HUES48 (cell line): ENCODE data around the gene SYNPO2.
"Not testable (repeated sequence)": the region's sequence is repeated elsewhere in the genome, so short reads cannot be mapped to it uniquely, and the experiment has no call there.

Experiments
- H3K27ac ChIP-seq: one replicate; pipeline ENCODE4 v1.7.0; 2013; ENCODE audit warnings: low read depth, low read length, inconsistent platforms
- H3K27me3 ChIP-seq: 2 replicates; pipeline ENCODE4 v1.6.1; 2013; ENCODE audit warnings: mild to moderate bottlenecking, low read length; ENCODE audit not compliant: control insufficient read depth, insufficient read depth
- H3K36me3 ChIP-seq: 2 replicates; pipeline ENCODE4 v1.6.1; 2013; ENCODE audit warnings: low read length; ENCODE audit not compliant: control insufficient read depth, insufficient read depth
- H3K4me1 ChIP-seq: 2 replicates; pipeline ENCODE4 v1.6.1; 2013; ENCODE audit warnings: mild to moderate bottlenecking, low read length; ENCODE audit not compliant: control insufficient read depth, insufficient read depth
- H3K4me3 ChIP-seq: 2 replicates; pipeline ENCODE4 v1.5.1; 2013; ENCODE audit warnings: mild to moderate bottlenecking, low read depth, low read length
- H3K9ac ChIP-seq: 2 replicates; pipeline ENCODE4 v1.6.1; 2013; ENCODE audit warnings: mild to moderate bottlenecking, low read depth, low read length, moderate library complexity
- H3K9me3 ChIP-seq: 2 replicates; pipeline ENCODE4 v1.6.1; 2013; ENCODE audit warnings: low read length; ENCODE audit not compliant: control insufficient read depth, insufficient read depth

Gene SYNPO2

GRCh38 chr4:118999919-119000318, 111.3 kb downstream of the SYNPO2 start:
- no peak overlapping the region for H3K27ac ChIP-seq
- no peak overlapping the region for H3K4me3 ChIP-seq
- peaks cover 25% of the 10 kb centered on the region for H3K4me1 ChIP-seq
- no peaks in the 10 kb centered on the region for H3K27me3 ChIP-seq
- no peaks in the 10 kb centered on the region for H3K36me3 ChIP-seq
- no peaks in the 10 kb centered on the region for H3K9me3 ChIP-seq
- no peak overlapping the region for H3K9ac ChIP-seq

GRCh38 chr4:119000400-119000799, 111.7 kb downstream of the SYNPO2 start:
- H3K9ac ChIP-seq = no peak overlapping the region
- no peak overlapping the region for H3K27ac ChIP-seq
- H3K4me3 ChIP-seq = no peak overlapping the region

GRCh38 chr4:119002476-119002875, 113.8 kb downstream of the SYNPO2 start:
- no peak overlapping the region for H3K4me3 ChIP-seq
- H3K4me1 ChIP-seq = peaks cover 24% of the 10 kb centered on the region
- no peak overlapping the region for H3K27ac ChIP-seq
- H3K9ac ChIP-seq = no peak overlapping the region
- H3K36me3 ChIP-seq = no peaks in the 10 kb centered on the region
- no peaks in the 10 kb centered on the region for H3K9me3 ChIP-seq
- H3K27me3 ChIP-seq = no peaks in the 10 kb centered on the region

More at GRCh38 chr4:119000400-119000799, 111.7 kb downstream of the SYNPO2 start:
- Histone ChIP-seq H3K36me3 (no peaks in the 10 kb centered on the region), H3K9me3 (no peaks in the 10 kb centered on the region), H3K4me1 (peaks cover 25% of the 10 kb centered on the region), H3K27me3 (no peaks in the 10 kb centered on the region)

- not testable (repeated sequence) for H3K36me3 ChIP-seq, H3K27me3 ChIP-seq, H3K9me3 ChIP-seq, H3K27ac ChIP-seq, H3K9ac ChIP-seq, H3K4me3 ChIP-seq
- peaks cover 20% of the 10 kb centered on the region for H3K4me1 ChIP-seq
These were observed 114.3 kb downstream of the SYNPO2 start for GRCh38 chr4:119003001-119003400.

GRCh38 chr4:119005928-119006460, 117.3 kb downstream of the SYNPO2 start:
- no peak overlapping the region for H3K4me3 ChIP-seq
- H3K27ac ChIP-seq = no peak overlapping the region
- no peaks in the 10 kb centered on the region for H3K27me3 ChIP-seq
- H3K9ac ChIP-seq = no peak overlapping the region
- peaks cover 11% of the 10 kb centered on the region for H3K4me1 ChIP-seq
- no peaks in the 10 kb centered on the region for H3K9me3 ChIP-seq
- no peaks in the 10 kb centered on the region for H3K36me3 ChIP-seq

GRCh38 chr4:119008761-119009160, 120.1 kb downstream of the SYNPO2 start:
- Histone ChIP-seq H3K27me3 (no peaks in the 10 kb centered on the region), H3K4me3 (no peak overlapping the region), H3K9ac (no peak overlapping the region), H3K36me3 (no peaks in the 10 kb centered on the region), H3K9me3 (no peaks in the 10 kb centered on the region), H3K27ac (no peak overlapping the region), H3K4me1 (peaks cover 2% of the 10 kb centered on the region; the same call in 1 of the 2 replicates)

GRCh38 chr4:119010221-119010620, 121.6 kb downstream of the SYNPO2 start:
- not testable (repeated sequence) for H3K27ac ChIP-seq, H3K4me1 ChIP-seq, H3K4me3 ChIP-seq, H3K9me3 ChIP-seq, H3K27me3 ChIP-seq, H3K9ac ChIP-seq, H3K36me3 ChIP-seq

GRCh38 chr4:119010909-119011606, 122.4 kb downstream of the SYNPO2 start:
- Histone ChIP-seq H3K9me3 (no peaks in the 10 kb centered on the region), H3K27me3 (no peaks in the 10 kb centered on the region), H3K4me3 (no peak overlapping the region), H3K4me1 (no peaks in the 10 kb centered on the region), H3K27ac (no peak overlapping the region), H3K36me3 (no peaks in the 10 kb centered on the region), H3K9ac (no peak overlapping the region)

GRCh38 chr4:119011607-119011988, 122.9 kb downstream of the SYNPO2 start:
- no peaks in the 10 kb centered on the region for H3K9me3 ChIP-seq
- H3K36me3 ChIP-seq = no peaks in the 10 kb centered on the region
- H3K4me3 ChIP-seq = no peak overlapping the region
- no peaks in the 10 kb centered on the region for H3K27me3 ChIP-seq
- no peak overlapping the region for H3K9ac ChIP-seq
- H3K27ac ChIP-seq = no peak overlapping the region
- H3K4me1 ChIP-seq = no peaks in the 10 kb centered on the region

- Histone ChIP-seq H3K9ac (no peak overlapping the region), H3K4me3 (no peak overlapping the region), H3K4me1 (0 out of 2 replicates have a peak, but pooled peaks cover under 1% of the 10 kb centered on the region), H3K27me3 (no peaks in the 10 kb centered on the region), H3K9me3 (no peaks in the 10 kb centered on the region), H3K36me3 (no peaks in the 10 kb centered on the region), H3K27ac (no peak overlapping the region)
These were observed 126.0 kb downstream of the SYNPO2 start for GRCh38 chr4:119014658-119015057.

- Histone ChIP-seq H3K36me3 (no peaks in the 10 kb centered on the region), H3K4me3 (no peak overlapping the region), H3K27ac (no peak overlapping the region), H3K9me3 (no peaks in the 10 kb centered on the region), H3K9ac (no peak overlapping the region), H3K27me3 (no peaks in the 10 kb centered on the region), H3K4me1 (0 out of 2 replicates have a peak, but pooled peaks cover 8% of the 10 kb centered on the region)
These were observed 128.0 kb downstream of the SYNPO2 start for GRCh38 chr4:119016636-119017035.
